IPS-18c (cell line): ENCODE data around the gene ROPN1L.

Experiments used
- H3K4me3 ChIP-seq: 2 replicates; pipeline ENCODE4 v1.7.0; 2013; ENCODE audit warnings: low read depth, mild to moderate bottlenecking, low read length, moderate library complexity; ENCODE audit not compliant: insufficient read depth
- H3K9me3 ChIP-seq: one replicate; pipeline ENCODE4 v1.6.1; 2013; ENCODE audit warnings: mild to moderate bottlenecking, low read length, moderate library complexity; ENCODE audit not compliant: control insufficient read depth, insufficient read depth

ROPN1L gene

GRCh38 chr5:10451137-10451824 is 9.6 kb downstream of the ROPN1L start:
- no peaks in the 10 kb centered on the region for H3K9me3 ChIP-seq
- no peak overlapping the region for H3K4me3 ChIP-seq

GRCh38 chr5:10452768-10453331 is 11.2 kb downstream of the ROPN1L start:
- Histone ChIP-seq H3K9me3 (no peaks in the 10 kb centered on the region), H3K4me3 (no peak overlapping the region)

GRCh38 chr5:10453545-10453944 is 11.9 kb downstream of the ROPN1L start:
- H3K9me3 ChIP-seq = no peaks in the 10 kb centered on the region
- H3K4me3 ChIP-seq = no peak overlapping the region

- Histone ChIP-seq H3K9me3 (no peaks in the 10 kb centered on the region), H3K4me3 (no peak overlapping the region)
These were observed 13.1 kb downstream of the ROPN1L start for GRCh38 chr5:10454591-10455276.

GRCh38 chr5:10455277-10455670 is 13.6 kb downstream of the ROPN1L start:
- Histone ChIP-seq H3K9me3 (no peaks in the 10 kb centered on the region), H3K4me3 (no peak overlapping the region)

GRCh38 chr5:10456583-10457420 is 15.1 kb downstream of the ROPN1L start:
- Histone ChIP-seq H3K9me3 (no peaks in the 10 kb centered on the region), H3K4me3 (no peak overlapping the region)

GRCh38 chr5:10457682-10458574 is 16.2 kb downstream of the ROPN1L start:
- H3K9me3 ChIP-seq = no peaks in the 10 kb centered on the region
- no peak overlapping the region for H3K4me3 ChIP-seq

GRCh38 chr5:10459080-10460055 is 17.7 kb downstream of the ROPN1L start:
- H3K9me3 ChIP-seq = no peaks in the 10 kb centered on the region
- H3K4me3 ChIP-seq = no peak overlapping the region

- H3K4me3 ChIP-seq = no peak overlapping the region
- H3K9me3 ChIP-seq = no peaks in the 10 kb centered on the region
These were observed 18.7 kb downstream of the ROPN1L start for GRCh38 chr5:10460252-10460906.

- Histone ChIP-seq H3K9me3 (no peaks in the 10 kb centered on the region), H3K4me3 (no peak overlapping the region)
These were observed 19.4 kb downstream of the ROPN1L start for GRCh38 chr5:10461041-10461440.

- no peaks in the 10 kb centered on the region for H3K9me3 ChIP-seq
These were observed 20.4 kb downstream of the ROPN1L start for GRCh38 chr5:10461904-10462555.

GRCh38 chr5:10463566-10463965 is 21.9 kb downstream of the ROPN1L start:
- Histone ChIP-seq H3K4me3 (no peak overlapping the region), H3K9me3 (no peaks in the 10 kb centered on the region)

More at GRCh38 chr5:10461904-10462555, 20.4 kb downstream of the ROPN1L start:
- no peak overlapping the region for H3K4me3 ChIP-seq

- Histone ChIP-seq H3K9me3 (no peaks in the 10 kb centered on the region), H3K4me3 (no peak overlapping the region)
These were observed 22.5 kb downstream of the ROPN1L start for GRCh38 chr5:10464173-10464572.

- H3K9me3 ChIP-seq = no peaks in the 10 kb centered on the region
- H3K4me3 ChIP-seq = no peak overlapping the region
These were observed 24.0 kb downstream of the ROPN1L start for GRCh38 chr5:10465726-10466125.
